ENCODE measurements around the gene CHD5. TPM values are rescaled to one million over a fixed set of nuclear protein-coding genes. Genes with fewer than 3 reads are reported as not detected.

Gene CHD5
- polyA plus RNA-seq, 1 experiment, result 0.02 TPM

DNA sequence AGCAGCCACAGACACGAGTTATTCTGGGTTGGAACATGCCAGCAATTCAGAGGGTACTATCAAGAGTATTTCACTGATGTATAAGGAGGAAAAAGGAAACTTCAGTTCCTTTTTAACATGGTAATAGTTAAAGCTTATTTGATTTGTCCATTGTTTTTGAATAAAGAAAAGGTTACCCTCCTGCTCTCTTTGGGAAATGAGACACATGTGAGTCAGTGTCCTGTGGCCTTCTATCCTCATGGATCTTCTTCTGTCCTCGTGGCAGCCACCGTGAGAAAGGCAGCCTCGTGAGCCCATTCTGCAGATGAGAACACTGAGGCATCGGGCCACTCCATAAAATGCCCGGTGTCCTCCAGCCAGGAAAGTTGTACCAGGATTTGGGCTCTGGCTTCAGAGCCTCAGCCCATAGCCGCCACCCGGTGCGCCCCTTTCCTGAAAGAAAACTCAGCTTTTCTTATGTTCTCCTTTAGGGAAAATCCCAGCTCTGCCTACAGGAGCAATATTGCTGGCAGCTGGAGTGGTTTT is 109.6 kb downstream of the CHD5 start:
- no peak overlapping the region for H3K4me3 ChIP-seq (ENCODE audit: low read depth, low read length)
- H3K9me3 ChIP-seq (ENCODE audit: control insufficient read depth, insufficient read depth, low read length), result no peaks in the 10 kb centered on the region
- TF ChIP-seq, protein P1, sequence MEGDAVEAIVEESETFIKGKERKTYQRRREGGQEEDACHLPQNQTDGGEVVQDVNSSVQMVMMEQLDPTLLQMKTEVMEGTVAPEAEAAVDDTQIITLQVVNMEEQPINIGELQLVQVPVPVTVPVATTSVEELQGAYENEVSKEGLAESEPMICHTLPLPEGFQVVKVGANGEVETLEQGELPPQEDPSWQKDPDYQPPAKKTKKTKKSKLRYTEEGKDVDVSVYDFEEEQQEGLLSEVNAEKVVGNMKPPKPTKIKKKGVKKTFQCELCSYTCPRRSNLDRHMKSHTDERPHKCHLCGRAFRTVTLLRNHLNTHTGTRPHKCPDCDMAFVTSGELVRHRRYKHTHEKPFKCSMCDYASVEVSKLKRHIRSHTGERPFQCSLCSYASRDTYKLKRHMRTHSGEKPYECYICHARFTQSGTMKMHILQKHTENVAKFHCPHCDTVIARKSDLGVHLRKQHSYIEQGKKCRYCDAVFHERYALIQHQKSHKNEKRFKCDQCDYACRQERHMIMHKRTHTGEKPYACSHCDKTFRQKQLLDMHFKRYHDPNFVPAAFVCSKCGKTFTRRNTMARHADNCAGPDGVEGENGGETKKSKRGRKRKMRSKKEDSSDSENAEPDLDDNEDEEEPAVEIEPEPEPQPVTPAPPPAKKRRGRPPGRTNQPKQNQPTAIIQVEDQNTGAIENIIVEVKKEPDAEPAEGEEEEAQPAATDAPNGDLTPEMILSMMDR (IDR thresholded peaks at IDR 0.05; ENCODE audit: low read depth, low read length), result no peak
- no peak overlapping the region for H3K27ac ChIP-seq (ENCODE audit: low read depth, low read length)
- H3K27me3 ChIP-seq (ENCODE audit: control insufficient read depth, insufficient read depth, low read length), result no peaks in the 10 kb centered on the region
- no peak for DNase-seq (ENCODE audit: low read depth, low spot score)
- CTCF ChIA-PET, result no interaction called here
- POLR2A ChIA-PET, result no interaction called here

- DNase-seq (ENCODE audit: low read depth, low spot score), result no peak
- Histone ChIP-seq H3K27ac (ENCODE audit: low read depth, low read length) (no peak overlapping the region), H3K9me3 (ENCODE audit: control insufficient read depth, insufficient read depth, low read length) (no peaks in the 10 kb centered on the region), H3K27me3 (ENCODE audit: control insufficient read depth, insufficient read depth, low read length) (peaks cover 1% of the 10 kb centered on the region), H3K4me3 (ENCODE audit: low read depth, low read length) (no peak overlapping the region)
- ChIA-PET CTCF (no interaction called here), POLR2A (no interaction called here)
- TF ChIP-seq, protein P1 (IDR thresholded peaks at IDR 0.05; ENCODE audit: low read depth, low read length), result no peak
Measured at GRCh38 chr1:6069573-6069972, 110.5 kb downstream of the CHD5 start.

GRCh38 chr1:6068932-6069331 is 111.2 kb downstream of the CHD5 start:
- DNase-seq (ENCODE audit: low read depth, low spot score), result no peak
- Histone ChIP-seq H3K9me3 (ENCODE audit: control insufficient read depth, insufficient read depth, low read length) (no peaks in the 10 kb centered on the region), H3K4me3 (ENCODE audit: low read depth, low read length) (no peak overlapping the region), H3K27me3 (ENCODE audit: control insufficient read depth, insufficient read depth, low read length) (peaks cover 3% of the 10 kb centered on the region), H3K27ac (ENCODE audit: low read depth, low read length) (no peak overlapping the region)
- TF ChIP-seq, protein P1 (IDR thresholded peaks at IDR 0.05; ENCODE audit: low read depth, low read length), result no peak
- ChIA-PET POLR2A (no interaction called here), CTCF (no interaction called here)

DNA sequence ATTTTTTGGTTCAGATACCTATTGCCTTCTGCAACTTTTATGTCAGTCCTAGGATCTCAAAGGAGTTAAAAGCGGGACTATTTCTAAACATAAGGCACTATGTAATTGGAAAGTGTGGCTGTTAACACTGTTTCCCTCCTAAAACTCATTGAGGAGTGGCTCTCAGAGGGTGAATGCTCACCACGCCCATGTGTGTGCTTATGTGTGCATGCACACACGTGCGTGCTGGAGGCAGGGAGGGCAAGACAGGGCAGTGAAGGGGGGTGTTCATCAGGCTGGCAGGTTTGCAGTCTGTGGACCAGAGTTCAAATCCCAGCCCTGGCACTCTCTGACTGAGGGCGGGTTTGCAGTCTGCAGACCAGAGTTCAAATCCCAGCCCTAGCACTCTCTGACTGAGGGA is 112.0 kb downstream of the CHD5 start:
- ChIA-PET POLR2A (no interaction called here), CTCF (interaction anchor here (0.6 kb wide), 1 partner anchor 97 kb away, joined by 3 read pairs; no protein-coding TSS in a partner anchor)
- Histone ChIP-seq H3K27ac (ENCODE audit: low read depth, low read length) (no peak overlapping the region), H3K9me3 (ENCODE audit: control insufficient read depth, insufficient read depth, low read length) (no peaks in the 10 kb centered on the region), H3K27me3 (ENCODE audit: control insufficient read depth, insufficient read depth, low read length) (peaks cover 3% of the 10 kb centered on the region), H3K4me3 (ENCODE audit: low read depth, low read length) (no peak overlapping the region)
- TF ChIP-seq, protein P1 (IDR thresholded peaks at IDR 0.05; ENCODE audit: low read depth, low read length), result no peak
- DNase-seq (ENCODE audit: low read depth, low spot score), result no peak

- ChIA-PET CTCF (interaction anchor here (1.3 kb wide), 1 partner anchor 15 kb away, joined by 3 read pairs; no protein-coding TSS in a partner anchor), POLR2A (no interaction called here)
- H3K9me3 ChIP-seq (ENCODE audit: control insufficient read depth, insufficient read depth, low read length), result no peaks in the 10 kb centered on the region
- no peak for DNase-seq (ENCODE audit: low read depth, low spot score)
- no peak overlapping the region for H3K27ac ChIP-seq (ENCODE audit: low read depth, low read length)
- TF ChIP-seq, protein P1 (IDR thresholded peaks at IDR 0.05; ENCODE audit: low read depth, low read length), result no peak
- peaks cover 3% of the 10 kb centered on the region for H3K27me3 ChIP-seq (ENCODE audit: control insufficient read depth, insufficient read depth, low read length)
- H3K4me3 ChIP-seq (ENCODE audit: low read depth, low read length), result no peak overlapping the region
Measured at GRCh38 chr1:6066680-6067079, 113.4 kb downstream of the CHD5 start.

All from AG04450 (cell line).